Activated CD8-positive, alpha-beta memory T cell treated with anti-CD3 and anti-CD28 coated beads for 4 hours (primary cell): Measurements from ENCODE around the gene RPS6KB2.
A peak's percentile ranks its signal among the peaks of the same experiment; 100 is the strongest.
"Not testable (repeated sequence)": the region's sequence is repeated elsewhere in the genome, so short reads cannot be mapped to it uniquely, and the experiment has no call there.

Source experiments
- DNase-seq, 2 donors: peaks; one replicate each; pipeline ENCODE4 v3.0.0-alpha.2; 2020; ENCODE audit warnings: low read depth in 2 of 2

The RPS6KB2 gene

GRCh38 chr11:67442504-67443404 lies 14.5 kb downstream of the RPS6KB2 start:
- DNase-seq: no peak

GRCh38 chr11:67445515-67445914 lies 17.2 kb downstream of the RPS6KB2 start:
- no peak for DNase-seq

GRCh38 chr11:67448220-67448609 lies 19.9 kb downstream of the RPS6KB2 start:
- no peak for DNase-seq

GRCh38 chr11:67449116-67449844 lies 21.0 kb downstream of the RPS6KB2 start:
- DNase-seq: no peak

- no peak for DNase-seq
Observed at GRCh38 chr11:67450796-67451657, 22.7 kb downstream of the RPS6KB2 start.

- DNase-seq: no peak
Observed at GRCh38 chr11:67451658-67451976, 23.3 kb downstream of the RPS6KB2 start.

GRCh38 chr11:67452141-67452952 lies 24.1 kb downstream of the RPS6KB2 start, which contains the start of gene GPR152:
TSS of gene GPR152 (minus strand) at chr11:67452729. CDS start at chr11:67452724, 5 bp downstream.
- no peak for DNase-seq

GRCh38 chr11:67453816-67454732 lies 25.8 kb downstream of the RPS6KB2 start:
- DNase-seq: no peak

GRCh38 chr11:67455054-67455453 lies 26.8 kb downstream of the RPS6KB2 start, which contains the start of gene CABP4:
TSS of gene CABP4 (plus strand) at chr11:67455354. CDS start at chr11:67455424, 70 bp downstream.
- no peak for DNase-seq

- no peak for DNase-seq
Observed at GRCh38 chr11:67456068-67456705, 27.9 kb downstream of the RPS6KB2 start.

GRCh38 chr11:67457453-67457852 lies 29.2 kb downstream of the RPS6KB2 start:
- no peak for DNase-seq

GRCh38 chr11:67458266-67458665 lies 30.0 kb downstream of the RPS6KB2 start:
- no peak for DNase-seq

- no peak for DNase-seq
Observed at GRCh38 chr11:67463186-67463585, 34.9 kb downstream of the RPS6KB2 start.

- no peak for DNase-seq
Observed at GRCh38 chr11:67463680-67464410, 35.6 kb downstream of the RPS6KB2 start.

GRCh38 chr11:67464411-67465188 lies 36.3 kb downstream of the RPS6KB2 start:
- peak; percentile 76 to 84 for DNase-seq

- DNase-seq: no peak
Observed at GRCh38 chr11:67465189-67465510, 36.9 kb downstream of the RPS6KB2 start.

- not testable (repeated sequence) for DNase-seq
Observed at GRCh38 chr11:67465530-67465929, 37.2 kb downstream of the RPS6KB2 start.

- no peak for DNase-seq
Observed at GRCh38 chr11:67466367-67466766, 38.1 kb downstream of the RPS6KB2 start.
